ENCODE measurements around the gene CORT.

DNA sequence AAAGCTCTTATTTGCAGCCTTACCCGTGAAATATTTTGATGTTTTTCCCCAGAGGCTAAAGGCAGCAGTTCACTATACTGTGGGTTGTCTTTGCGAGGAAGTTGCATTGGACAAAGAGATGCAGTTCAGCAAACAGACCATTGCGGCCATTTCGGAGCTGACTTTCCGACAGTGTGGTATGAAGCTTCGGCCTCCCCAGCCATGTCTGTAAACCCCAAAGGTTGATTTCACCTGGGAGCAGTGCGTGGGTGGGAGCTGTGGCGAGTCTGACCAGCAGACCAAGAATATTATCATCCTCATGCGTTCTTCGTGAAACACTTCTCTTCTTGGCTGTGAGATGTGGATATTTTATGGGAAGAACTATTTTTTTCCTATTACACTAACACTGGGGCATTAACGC lies 16.0 kb upstream of the CORT start:
- TF ChIP-seq POLR2A (IDR thresholded peaks at IDR 0.05; ENCODE audit: low read length) = no peak
- no peak for TF ChIP-seq GATA1 (IDR thresholded peaks at IDR 0.05; ENCODE audit: low read depth, low read length)

Data from erythroblast (primary cell).